A549 (cell line): ENCODE results near the gene GALNT15. TPM values are rescaled to one million over a fixed set of nuclear protein-coding genes. Genes with fewer than 3 reads are reported as not detected.

ENCODE experiments used
- ATAC-seq, 2 experiments: fragments of 200-7000 bp in 1 of 2; fragments of >200 bp in 1 of 2; cut with Nextera tagmentation in 1 of 2; cut with Tn5 transposase in 1 of 2; 3 replicates each; pipeline versions ENCODE4 v1.8.0 to v1.9.1; 2018 to 2020; ENCODE audit warnings: mild to moderate bottlenecking in 1 of 2, moderate library complexity in 1 of 2
- CTCF ChIA-PET: fragments of 300-600 bp; sonication (Branson Sonifier 250); formaldehyde crosslinking; extraction: SDS; loops from one replicate; lab custom pipeline; 2021; ENCODE audit warnings: antibody characterized with exemption, inconsistent platforms; lab: Yijun Ruan, JAX
- POLR2A ChIA-PET: fragments of 350-600 bp; formaldehyde crosslinking; extraction: SDS; loops from one replicate; lab custom pipeline; 2021; ENCODE audit warnings: antibody characterized with exemption, inconsistent platforms; lab: Yijun Ruan, JAX
- DNase-seq, 2 experiments: peaks; one replicate each; pipeline versions ENCODE4 v3.0.0 to v3.0.0-alpha.2; 2011 to 2016; ENCODE audit warnings: low read depth in 1 of 2, low spot score in 1 of 2
- FAIRE-seq: peaks from 2 replicates; lab custom pipeline; 2011; peaks lifted over from hg19 to GRCh38; lab: Jason Lieb, UNC
- H3K27ac ChIP-seq, 2 experiments: fragments of >200 bp; sonication (Bioruptor Twin); formaldehyde crosslinking; 3 replicates each; pipeline ENCODE4 v1.5.1; 2016 to 2017
- H3K4me1 ChIP-seq: fragments of >200 bp; sonication (Bioruptor Twin); formaldehyde crosslinking; 3 replicates; pipeline ENCODE4 v1.6.1; 2016
- H3K4me2 ChIP-seq: fragments of >200 bp; sonication (Bioruptor Twin); formaldehyde crosslinking; 3 replicates; pipeline ENCODE4 v1.6.1; 2016
- H3K4me3 ChIP-seq: fragments of >200 bp; sonication (Bioruptor Twin); formaldehyde crosslinking; 3 replicates; pipeline ENCODE4 v1.5.1; 2016
- H3K9me3 ChIP-seq: fragments of >200 bp; sonication (Bioruptor Twin); formaldehyde crosslinking; 3 replicates; pipeline ENCODE4 v1.6.1; 2016
- ATOH8 ChIP-seq: fragments of 250-450 bp; sonication (Bioruptor Pico); IDR thresholded peaks from 2 replicates; pipeline ENCODE4 v1.5.0; 2020; ENCODE audit warnings: low read depth, mild to moderate bottlenecking, moderate library complexity
- CBX2 ChIP-seq: fragments of 200-600 bp; sonication (generic); IDR thresholded peaks from 2 replicates; pipeline ENCODE4 v1.6.1; 2016; ENCODE audit warnings: low read depth, mild to moderate bottlenecking, borderline replicate concordance
- CBX8 ChIP-seq: fragments of 200-600 bp; sonication (generic); IDR thresholded peaks from 2 replicates; pipeline ENCODE4 v1.6.1; 2016
- CHD2 ChIP-seq: fragments of 150-350 bp; IDR thresholded peaks from 2 replicates; pipeline ENCODE4 v1.6.1; 2014; ENCODE audit warnings: low read length; ENCODE audit not compliant: partially characterized antibody
- CHD4 ChIP-seq: fragments of 200-600 bp; sonication (generic); IDR thresholded peaks from 2 replicates; pipeline ENCODE4 v1.6.1; 2016; ENCODE audit warnings: antibody characterized with exemption, mild to moderate bottlenecking, borderline replicate concordance
- ELK1 ChIP-seq: fragments of 150-350 bp; IDR thresholded peaks from 2 replicates; pipeline ENCODE4 v1.6.1; 2014; ENCODE audit warnings: low read depth, mild to moderate bottlenecking, low read length
- EP300 ChIP-seq, 2 experiments: fragments of >200 bp; sonication (Bioruptor Twin); formaldehyde crosslinking; IDR thresholded peaks; 2 replicates in 1 of 2; 3 replicates in 1 of 2; pipeline ENCODE4 v1.6.1; 2016 to 2017
- ESRRA ChIP-seq: fragments of 150-350 bp; IDR thresholded peaks from 2 replicates; pipeline ENCODE4 v1.6.1; 2014; ENCODE audit warnings: mild to moderate bottlenecking, low read length, borderline replicate concordance
- HDAC2 ChIP-seq: fragments of 200-600 bp; sonication (generic); IDR thresholded peaks from 2 replicates; pipeline ENCODE4 v1.6.1; 2016
- HOXB5 ChIP-seq: fragments of 250-450 bp; sonication (Bioruptor Pico); IDR thresholded peaks from 2 replicates; pipeline ENCODE4 v1.5.0; 2020; ENCODE audit warnings: mild to moderate bottlenecking, moderate library complexity
- MAFK ChIP-seq: fragments of 450-650 bp; IDR thresholded peaks from 2 replicates; pipeline ENCODE4 v1.6.1; 2014; ENCODE audit not compliant: partially characterized antibody
- MYC ChIP-seq: IDR thresholded peaks from 2 replicates; pipeline ENCODE4 v1.6.1; 2012; ENCODE audit warnings: mild to moderate bottlenecking, inconsistent platforms, low read length, improper control_type of control experiment, borderline replicate concordance
- NFE2L2 ChIP-seq: fragments of 150-350 bp; conservative IDR thresholded peaks from 2 replicates; pipeline ENCODE4 v1.6.1; 2014; ENCODE audit warnings: low read length
- NR3C1 ChIP-seq: fragments of >200 bp; sonication (Bioruptor Twin); formaldehyde crosslinking; IDR thresholded peaks from 3 replicates; pipeline ENCODE4 v1.6.1; 2017
- PBX3 ChIP-seq: IDR thresholded peaks from 2 replicates; pipeline ENCODE4 v1.6.1; 2012
- PHF8 ChIP-seq: fragments of 200-600 bp; sonication (generic); IDR thresholded peaks from 2 replicates; pipeline ENCODE4 v1.6.1; 2016; ENCODE audit warnings: low read depth, mild to moderate bottlenecking, antibody characterized with exemption, moderate library complexity, borderline replicate concordance
- POLR2AphosphoS2 ChIP-seq: conservative IDR thresholded peaks from 2 replicates; pipeline ENCODE4 v1.6.1; 2012; ENCODE audit warnings: low read length, improper control_type of control experiment, inconsistent platforms
- RFX5 ChIP-seq: fragments of 450-650 bp; IDR thresholded peaks from 2 replicates; pipeline ENCODE4 v1.7.1; 2014; ENCODE audit warnings: antibody characterized with exemption, mild to moderate bottlenecking, moderate library complexity
- SMC3 ChIP-seq: fragments of >200 bp; sonication (Bioruptor Twin); formaldehyde crosslinking; IDR thresholded peaks from 3 replicates; pipeline ENCODE4 v1.6.1; 2018; ENCODE audit warnings: inconsistent platforms
- SREBF2 ChIP-seq: fragments of 450-650 bp; IDR thresholded peaks from 2 replicates; pipeline ENCODE4 v1.6.1; 2014; ENCODE audit warnings: mild to moderate bottlenecking, moderate library complexity
- TFCP2L1 ChIP-seq: fragments of 250-450 bp; sonication (Bioruptor Pico); IDR thresholded peaks from 2 replicates; pipeline ENCODE4 v1.5.0; 2021; ENCODE audit warnings: mild to moderate bottlenecking
- USF2 ChIP-seq: fragments of 450-650 bp; IDR thresholded peaks from 2 replicates; pipeline ENCODE4 v1.6.1; 2014; ENCODE audit warnings: antibody characterized with exemption
- ZSCAN20 ChIP-seq: fragments of 250-450 bp; sonication (Bioruptor Pico); IDR thresholded peaks from 2 replicates; pipeline ENCODE4 v1.8.0; 2022; ENCODE audit warnings: mild to moderate bottlenecking, moderate library complexity
- WGBS: methylation state at CpG from one replicate; pipeline ENCODE4 v1.1.6; 2017; ENCODE audit errors: missing lambda C conversion rate; 5-methylcytosine and 5-hydroxymethylcytosine counted together
- polyA plus RNA-seq, 4 experiments: library from polyadenylated mRNA; depleted of rRNA in 3 of 4; stranded (reverse); fragments of >200 nt; fragmentation: RNase III in 1 of 4; extraction: RNeasy Plus Mini Kit Qiagen cat#74134 plus additional on column Dnase treatment in 1 of 4; gene quantifications; 2 replicates in 3 of 4; 3 replicates in 1 of 4; pipeline ENCODE4 v1.2.3, GENCODE V29; 2011 to 2017
- TF ChIP-seq, protein P1 (sequence below): fragments of 250-450 bp; sonication (Bioruptor Pico); IDR thresholded peaks from 2 replicates; pipeline ENCODE4 v1.5.0; 2021; ENCODE audit warnings: mild to moderate bottlenecking, moderate library complexity, borderline replicate concordance
- TF ChIP-seq, protein P2 (sequence below): IDR thresholded peaks from 2 replicates; pipeline ENCODE4 v1.6.1; 2012; ENCODE audit warnings: low read depth, borderline replicate concordance

The GALNT15 gene
- polyA plus RNA-seq, 2 of the 4 experiments (the other 2 are of a cell fraction): 0.04 TPM; not detected in 1

DNA sequence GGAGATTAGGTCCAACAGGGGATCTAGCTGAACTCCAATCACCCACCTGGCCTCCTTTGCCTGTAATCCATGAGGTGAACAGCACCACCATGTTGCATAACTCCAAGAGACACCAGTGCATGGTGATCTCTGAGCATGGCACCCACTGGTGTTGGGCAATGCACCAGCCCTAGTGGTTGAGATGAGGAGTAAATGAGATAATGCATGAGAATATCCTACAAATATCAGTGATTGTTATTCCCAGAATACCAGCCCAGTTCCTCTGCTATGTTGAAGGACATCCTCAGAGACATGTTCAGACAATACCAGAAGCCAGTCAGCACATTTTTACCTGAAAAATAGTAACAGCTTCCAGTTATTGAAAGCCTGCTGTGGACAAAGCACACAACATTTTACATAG is 14.7 kb downstream of the GALNT15 start (continued):
- no peak for TF ChIP-seq CHD2
- TF ChIP-seq ESRRA: no peak
- TF ChIP-seq, protein P1, sequence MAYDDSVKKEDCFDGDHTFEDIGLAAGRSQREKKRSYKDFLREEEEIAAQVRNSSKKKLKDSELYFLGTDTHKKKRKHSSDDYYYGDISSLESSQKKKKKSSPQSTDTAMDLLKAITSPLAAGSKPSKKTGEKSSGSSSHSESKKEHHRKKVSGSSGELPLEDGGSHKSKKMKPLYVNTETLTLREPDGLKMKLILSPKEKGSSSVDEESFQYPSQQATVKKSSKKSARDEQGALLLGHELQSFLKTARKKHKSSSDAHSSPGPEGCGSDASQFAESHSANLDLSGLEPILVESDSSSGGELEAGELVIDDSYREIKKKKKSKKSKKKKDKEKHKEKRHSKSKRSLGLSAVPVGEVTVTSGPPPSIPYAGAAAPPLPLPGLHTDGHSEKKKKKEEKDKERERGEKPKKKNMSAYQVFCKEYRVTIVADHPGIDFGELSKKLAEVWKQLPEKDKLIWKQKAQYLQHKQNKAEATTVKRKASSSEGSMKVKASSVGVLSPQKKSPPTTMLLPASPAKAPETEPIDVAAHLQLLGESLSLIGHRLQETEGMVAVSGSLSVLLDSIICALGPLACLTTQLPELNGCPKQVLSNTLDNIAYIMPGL (CRISPR knock-in tag): no peak

- CTCF ChIA-PET: interaction anchor here (0.7 to 4.3 kb wide), 4 partner anchors 12 to 375 kb away, joined by 3 to 28 read pairs (median 6); no protein-coding TSS in a partner anchor
- FAIRE-seq: no peak
- H3K4me1 ChIP-seq: no peaks in the 10 kb centered on the region
- H3K9me3 ChIP-seq: no peaks in the 10 kb centered on the region
- H3K4me2 ChIP-seq: no peak overlapping the region
- H3K27ac ChIP-seq: no peak overlapping the region
- no peak for TF ChIP-seq POLR2AphosphoS2
- no peak for TF ChIP-seq ELK1
- no peak for TF ChIP-seq NFE2L2
- TF ChIP-seq RFX5: no peak
- no peak for TF ChIP-seq SMC3
- no peak for TF ChIP-seq CHD4
- TF ChIP-seq, protein P2, sequence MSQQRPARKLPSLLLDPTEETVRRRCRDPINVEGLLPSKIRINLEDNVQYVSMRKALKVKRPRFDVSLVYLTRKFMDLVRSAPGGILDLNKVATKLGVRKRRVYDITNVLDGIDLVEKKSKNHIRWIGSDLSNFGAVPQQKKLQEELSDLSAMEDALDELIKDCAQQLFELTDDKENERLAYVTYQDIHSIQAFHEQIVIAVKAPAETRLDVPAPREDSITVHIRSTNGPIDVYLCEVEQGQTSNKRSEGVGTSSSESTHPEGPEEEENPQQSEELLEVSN: no peak
- TF ChIP-seq ZSCAN20 (CRISPR knock-in tag): no peak
- no peak for TF ChIP-seq USF2
- no peak for TF ChIP-seq ATOH8 (CRISPR knock-in tag)
- POLR2A ChIA-PET: no interaction called here
- WGBS: 78% methylated on average over 6 of the region's 6 CpGs
- ATAC-seq: no peak
- DNase-seq: no peak
- H3K4me3 ChIP-seq: no peak overlapping the region
These were observed 16.2 kb downstream of the GALNT15 start for GRCh38 chr3:16190704-16191103.

GRCh38 chr3:16191591-16191990 is 17.1 kb downstream of the GALNT15 start:
- ATAC-seq: no peak
- POLR2A ChIA-PET: no interaction called here

More at GRCh38 chr3:16191591-16191990, 17.1 kb downstream of the GALNT15 start:
- H3K4me2 ChIP-seq: no peak overlapping the region
- H3K27ac ChIP-seq: no peak overlapping the region
- CTCF ChIA-PET: interaction anchor here (0.7 to 4.3 kb wide), 5 partner anchors 13 to 376 kb away, joined by 3 to 28 read pairs (median 3); no protein-coding TSS in a partner anchor
- H3K4me3 ChIP-seq: no peak overlapping the region
- no peaks in the 10 kb centered on the region for H3K4me1 ChIP-seq
- no peaks in the 10 kb centered on the region for H3K9me3 ChIP-seq
- TF ChIP-seq HOXB5 (CRISPR knock-in tag): no peak
- no peak for TF ChIP-seq CBX8
- no peak for TF ChIP-seq HDAC2
- TF ChIP-seq MYC: no peak
- TF ChIP-seq CHD2: no peak
- no peak for TF ChIP-seq SREBF2
- no peak for TF ChIP-seq PBX3
- TF ChIP-seq NR3C1: no peak
- TF ChIP-seq PHF8: no peak
- no peak for TF ChIP-seq MAFK
- no peak for TF ChIP-seq TFCP2L1 (CRISPR knock-in tag)
- no peak for TF ChIP-seq EP300 (IDR thresholded peaks at IDR 0.05)
- TF ChIP-seq CBX2: no peak
- no peak for DNase-seq
- FAIRE-seq: no peak
